Nephron progenitor cell (in vitro differentiated cells): ENCODE measurements around the gene DCAF11.
A peak's percentile ranks its signal among the peaks of the same experiment; 100 is the strongest.

Experiments
- DNase-seq: peaks from one replicate; pipeline ENCODE4 v3.0.0; 2021
- H3K27ac Mint-ChIP-seq: 2 replicates; pipeline ENCODE4 v1.8.0; 2021; ENCODE audit warnings: mild to moderate bottlenecking, moderate library complexity, mixed read lengths
- H3K27me3 Mint-ChIP-seq: 2 replicates; pipeline ENCODE4 v1.8.0; 2021; ENCODE audit warnings: mild to moderate bottlenecking, low read depth, mixed read lengths; ENCODE audit not compliant: poor library complexity
- H3K36me3 Mint-ChIP-seq: 2 replicates; pipeline ENCODE4 v1.8.0; 2021; ENCODE audit warnings: low read depth, mixed read lengths
- H3K4me1 Mint-ChIP-seq: 2 replicates; pipeline ENCODE4 v1.8.0; 2021; ENCODE audit warnings: mixed read lengths
- H3K4me3 Mint-ChIP-seq: 2 replicates; pipeline ENCODE4 v1.8.0; 2021; ENCODE audit warnings: mild to moderate bottlenecking, moderate library complexity, mixed read lengths
- H3K9me3 Mint-ChIP-seq: 2 replicates; pipeline ENCODE4 v1.8.0; 2021; ENCODE audit warnings: mild to moderate bottlenecking, moderate library complexity, mixed read lengths
- TF ChIP-seq, protein P1 (sequence below): fragments of 200-600 bp; sonication (generic); IDR thresholded peaks from 2 replicates; pipeline ENCODE4 v1.5.0; 2021; ENCODE audit warnings: antibody characterized with exemption

The DCAF11 gene

DNA sequence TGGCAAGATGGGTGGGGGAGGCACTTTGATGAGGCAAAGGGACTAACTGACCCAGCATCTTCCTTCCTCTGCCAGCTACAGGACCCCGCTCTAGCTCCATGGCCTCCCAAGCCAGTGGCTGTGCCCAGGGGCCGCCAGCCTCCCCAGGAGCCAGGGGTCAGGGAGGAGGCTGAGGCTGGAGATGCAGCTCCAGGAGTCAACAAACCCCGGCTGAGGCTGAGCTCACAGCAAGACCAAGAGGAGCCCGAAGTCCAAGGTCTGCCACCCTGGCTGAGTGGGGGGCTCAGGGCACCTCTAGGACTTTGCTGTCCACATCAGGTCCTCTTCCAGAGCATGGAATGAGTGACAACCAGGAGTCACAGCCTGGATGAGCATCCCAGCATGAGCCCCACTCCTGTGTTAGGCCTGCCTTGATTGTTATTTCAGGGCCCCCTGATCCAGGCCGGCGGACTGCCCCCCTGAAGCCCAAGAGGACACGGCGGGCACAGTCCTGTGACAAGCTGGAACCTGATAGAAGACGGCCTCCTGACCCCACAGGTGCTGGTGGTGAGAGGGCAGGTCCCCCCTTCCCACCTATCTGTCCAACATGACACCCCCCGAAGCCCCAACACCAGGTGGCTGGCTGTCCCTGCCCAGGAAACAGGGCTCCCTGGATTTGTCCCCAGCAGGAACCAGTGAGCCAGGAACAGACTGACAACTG, 45.7 kb upstream of the DCAF11 start:
- Mint-ChIP-seq H3K27ac (no peak overlapping the region), H3K4me1 (peaks cover 37% of the 10 kb centered on the region), H3K4me3 (no peak overlapping the region), H3K27me3 (peaks cover 26% of the 10 kb centered on the region), H3K9me3 (no peaks in the 10 kb centered on the region), H3K36me3 (no peaks in the 10 kb centered on the region)
- DNase-seq: no peak
- TF ChIP-seq, protein P1, sequence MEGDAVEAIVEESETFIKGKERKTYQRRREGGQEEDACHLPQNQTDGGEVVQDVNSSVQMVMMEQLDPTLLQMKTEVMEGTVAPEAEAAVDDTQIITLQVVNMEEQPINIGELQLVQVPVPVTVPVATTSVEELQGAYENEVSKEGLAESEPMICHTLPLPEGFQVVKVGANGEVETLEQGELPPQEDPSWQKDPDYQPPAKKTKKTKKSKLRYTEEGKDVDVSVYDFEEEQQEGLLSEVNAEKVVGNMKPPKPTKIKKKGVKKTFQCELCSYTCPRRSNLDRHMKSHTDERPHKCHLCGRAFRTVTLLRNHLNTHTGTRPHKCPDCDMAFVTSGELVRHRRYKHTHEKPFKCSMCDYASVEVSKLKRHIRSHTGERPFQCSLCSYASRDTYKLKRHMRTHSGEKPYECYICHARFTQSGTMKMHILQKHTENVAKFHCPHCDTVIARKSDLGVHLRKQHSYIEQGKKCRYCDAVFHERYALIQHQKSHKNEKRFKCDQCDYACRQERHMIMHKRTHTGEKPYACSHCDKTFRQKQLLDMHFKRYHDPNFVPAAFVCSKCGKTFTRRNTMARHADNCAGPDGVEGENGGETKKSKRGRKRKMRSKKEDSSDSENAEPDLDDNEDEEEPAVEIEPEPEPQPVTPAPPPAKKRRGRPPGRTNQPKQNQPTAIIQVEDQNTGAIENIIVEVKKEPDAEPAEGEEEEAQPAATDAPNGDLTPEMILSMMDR: no peak

DNA sequence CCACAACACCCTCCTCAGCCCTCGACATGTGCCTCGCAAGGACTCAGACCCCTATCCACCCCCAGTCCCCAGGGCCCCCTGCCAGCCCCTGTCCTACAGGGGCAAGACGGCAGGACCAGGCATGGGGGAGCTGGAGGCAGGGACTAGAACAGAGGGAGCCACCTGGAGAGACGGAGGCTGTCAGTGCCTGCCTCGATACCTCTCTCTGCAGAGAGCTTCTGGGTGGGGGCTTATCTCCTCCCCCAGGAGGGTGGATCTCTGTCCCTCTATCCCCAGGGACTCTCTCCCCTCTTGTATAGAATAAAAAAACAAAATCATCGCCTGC, 45.2 kb upstream of the DCAF11 start:
- no peaks in the 10 kb centered on the region for H3K9me3 Mint-ChIP-seq
- TF ChIP-seq, protein P1: no peak
- no peak overlapping the region for H3K4me3 Mint-ChIP-seq
- peaks cover 36% of the 10 kb centered on the region for H3K4me1 Mint-ChIP-seq
- no peaks in the 10 kb centered on the region for H3K36me3 Mint-ChIP-seq
- DNase-seq: no peak
- H3K27ac Mint-ChIP-seq: no peak overlapping the region
- peaks cover 26% of the 10 kb centered on the region for H3K27me3 Mint-ChIP-seq

DNA sequence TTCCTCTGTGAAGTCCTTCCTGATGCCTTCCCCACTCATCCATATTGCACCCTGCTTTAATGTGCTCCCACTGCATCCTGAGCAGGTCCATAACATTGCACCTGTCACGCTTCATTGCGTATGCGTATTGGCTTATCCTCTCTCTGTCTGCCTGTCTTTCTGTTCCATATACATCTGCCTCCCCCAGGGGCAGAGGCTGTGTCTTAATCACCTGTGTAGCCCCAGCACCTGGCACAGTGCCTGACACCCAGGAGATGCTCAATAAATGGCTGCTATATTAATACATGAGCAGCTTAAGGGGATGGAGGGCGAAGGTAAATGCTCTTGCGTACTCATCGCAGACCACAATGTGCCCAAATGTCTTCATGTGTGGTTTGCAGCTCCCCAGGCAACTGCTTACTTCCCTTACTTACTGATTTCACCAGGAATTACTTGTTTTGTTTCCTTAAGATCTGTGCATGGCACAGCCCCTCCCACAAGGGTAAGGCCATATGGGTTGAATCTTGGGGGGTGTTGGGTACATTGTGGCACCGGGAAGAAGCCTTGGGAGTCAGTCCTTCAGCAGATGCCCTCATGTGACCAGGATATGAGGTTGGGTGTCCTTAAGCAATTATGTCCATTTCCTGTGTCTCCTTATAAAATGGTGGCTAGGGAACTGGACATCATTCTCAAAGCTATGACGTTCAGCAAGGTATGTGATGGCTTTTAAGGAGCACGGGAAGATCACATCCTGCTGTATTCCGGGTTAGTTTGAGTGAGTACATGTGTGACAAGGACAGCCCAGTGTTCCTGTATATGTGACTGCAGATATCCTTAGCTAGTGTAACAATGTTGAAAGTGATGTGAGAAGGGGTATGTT, 44.1 kb upstream of the DCAF11 start:
- H3K4me1 Mint-ChIP-seq: peaks cover 32% of the 10 kb centered on the region
- DNase-seq: no peak
- no peaks in the 10 kb centered on the region for H3K9me3 Mint-ChIP-seq
- H3K4me3 Mint-ChIP-seq: no peak overlapping the region
- H3K36me3 Mint-ChIP-seq: no peaks in the 10 kb centered on the region
- H3K27ac Mint-ChIP-seq: peak overlapping the region; percentile 26
- H3K27me3 Mint-ChIP-seq: peaks cover 30% of the 10 kb centered on the region
- TF ChIP-seq, protein P1: no peak

DNA sequence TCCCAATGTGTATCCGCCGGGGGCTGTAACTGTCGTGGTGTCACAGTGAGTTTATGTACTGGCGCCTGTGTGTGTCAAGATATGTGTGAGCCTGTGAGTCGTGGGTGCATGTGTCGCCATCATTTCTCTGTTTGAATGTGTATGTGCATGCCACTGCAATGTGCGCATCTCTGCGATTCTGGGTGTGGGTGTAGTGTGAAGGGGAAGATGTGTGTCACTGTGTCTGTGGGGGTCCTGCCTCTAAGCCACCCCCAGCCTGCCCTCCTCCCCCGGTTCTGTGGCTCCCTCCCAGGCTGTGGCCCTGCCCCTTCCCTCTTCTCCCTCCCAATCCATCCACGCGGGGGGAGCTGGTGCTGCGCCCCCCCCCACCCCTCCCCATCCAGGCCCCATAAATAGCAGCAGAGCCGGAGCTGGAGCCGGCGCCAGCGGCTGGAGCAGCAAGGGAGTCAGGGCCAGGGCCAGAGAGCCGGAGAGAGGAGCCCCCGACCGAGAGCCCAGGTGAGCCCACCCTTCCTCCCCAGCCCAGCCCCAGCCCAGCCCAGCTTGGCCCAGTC, 43.4 kb upstream of the DCAF11 start, which contains the start of gene CPNE6:
Gene CPNE6 (plus strand): TSS at position 419 of the 554 bp plus-strand sequence. CDS start 1,375 bp downstream, outside the sequence.
- no peaks in the 10 kb centered on the region for H3K9me3 Mint-ChIP-seq
- TF ChIP-seq, protein P1: no peak
- peaks cover 30% of the 10 kb centered on the region for H3K27me3 Mint-ChIP-seq
- H3K4me3 Mint-ChIP-seq: no peak within 1 kb of the TSS
- H3K27ac Mint-ChIP-seq: peak within 1 kb of the TSS; percentile 26
- no peak for DNase-seq
- peaks cover 31% of the 10 kb centered on the region for H3K4me1 Mint-ChIP-seq
- H3K36me3 Mint-ChIP-seq: no peaks in the 10 kb centered on the region

DNA sequence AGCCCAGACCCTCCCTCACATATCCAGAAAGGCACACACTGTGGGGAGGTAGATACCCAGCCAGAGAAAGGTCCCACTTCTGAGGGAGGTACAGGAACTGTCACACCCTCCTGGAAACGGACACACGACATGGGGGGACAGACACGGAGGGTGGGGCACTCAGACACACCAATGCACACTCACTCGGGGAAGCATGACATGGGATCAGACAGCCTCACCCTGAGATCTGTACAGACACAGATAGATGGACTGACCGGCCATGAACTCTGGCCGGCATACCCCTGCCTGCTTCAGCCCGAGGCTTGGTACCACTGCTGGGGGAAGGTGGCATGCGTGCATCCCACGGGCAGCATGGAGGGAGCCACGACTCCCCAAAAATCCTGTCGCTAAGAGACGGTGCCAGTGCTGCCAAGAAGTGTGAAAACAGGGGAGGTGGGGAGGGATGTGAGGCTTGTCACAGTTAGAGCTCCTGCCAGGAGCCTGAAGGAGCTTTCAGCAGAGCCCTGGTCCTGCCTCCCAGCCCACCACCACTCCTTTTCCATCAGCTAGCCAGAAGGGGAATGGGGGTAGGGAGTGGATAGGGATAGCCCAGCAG, 42.6 kb upstream of the DCAF11 start:
- TF ChIP-seq, protein P1: no peak
- H3K4me1 Mint-ChIP-seq: peaks cover 24% of the 10 kb centered on the region
- H3K9me3 Mint-ChIP-seq: no peaks in the 10 kb centered on the region
- no peak overlapping the region for H3K27ac Mint-ChIP-seq
- no peak overlapping the region for H3K4me3 Mint-ChIP-seq
- no peaks in the 10 kb centered on the region for H3K36me3 Mint-ChIP-seq
- H3K27me3 Mint-ChIP-seq: peaks cover 32% of the 10 kb centered on the region
- no peak for DNase-seq
